Breast epithelium (tissue), 4 donors: ENCODE results near the gene FTCD. TPM values are rescaled to one million over a fixed set of nuclear protein-coding genes. Genes with fewer than 3 reads are reported as not detected.

ENCODE experiments used
- DNase-seq, 2 donors: peaks; one replicate each; pipeline ENCODE4 v3.0.0-alpha.2; 2019; ENCODE audit warnings: low spot score in 2 of 2
- H3K27ac ChIP-seq, 2 donors: fragments of 200-600 bp; sonication (generic) in 1 of 2; one replicate each; pipeline ENCODE4 v1.5.1; 2016 to 2019; ENCODE audit warnings: mild to moderate bottlenecking in 1 of 2
- H3K27me3 ChIP-seq, 2 donors: fragments of 200-600 bp; sonication (generic) in 1 of 2; one replicate each; pipeline versions ENCODE4 v1.5.1 to v1.6.0; 2017 to 2019; ENCODE audit warnings: control low read depth in 1 of 2, mild to moderate bottlenecking in 1 of 2
- H3K36me3 ChIP-seq: fragments of 200-600 bp; one replicate; pipeline ENCODE4 v1.5.1; 2019
- H3K4me1 ChIP-seq, 2 donors: fragments of 200-600 bp; sonication (generic); one replicate each; pipeline ENCODE4 v1.5.1; 2016 to 2019; ENCODE audit warnings: control low read depth in 1 of 2
- H3K4me3 ChIP-seq, 3 donors: fragments of 200-600 bp; sonication (generic); 1 replicate in 2 of 3; 2 replicates in 1 of 3; pipeline ENCODE4 v1.5.1; 2016 to 2019; ENCODE audit warnings: mild to moderate bottlenecking in 3 of 3, moderate library complexity in 2 of 3
- H3K9me3 ChIP-seq, 2 donors: fragments of 200-600 bp; sonication (generic) in 1 of 2; one replicate each; pipeline ENCODE4 v1.5.1; 2016 to 2019; ENCODE audit warnings: control low read depth in 1 of 2
- POLR2A ChIP-seq: fragments of 450-650 bp; IDR thresholded peaks from one replicate; pipeline ENCODE4 v1.6.1; 2016; ENCODE audit warnings: antibody characterized with exemption, mild to moderate bottlenecking, moderate library complexity
- POLR2AphosphoS5 ChIP-seq, 3 donors: sonication (generic); formaldehyde crosslinking; IDR thresholded peaks; one replicate each; pipeline ENCODE4 v1.6.1; 2017; ENCODE audit warnings: antibody characterized with exemption in 3 of 3
- intact Hi-C: fragments of 100-400 bp; cut with DNase I; formaldehyde crosslinking; loops from one replicate; pipeline ENCODE4 v1.15.1; 2023; ENCODE audit warnings: low total_unique reads
- total RNA-seq, 3 donors: library from RNA; depleted of rRNA; stranded (reverse); fragments of >200 nt; gene quantifications; one replicate each; pipeline ENCODE4 v1.1.0, GENCODE V29; 2016
- TF ChIP-seq, protein P1 (sequence below), 3 donors: fragments of 450-650 bp; IDR thresholded peaks; one replicate each; pipeline ENCODE4 v1.5.1; 2016 to 2017; ENCODE audit warnings: antibody characterized with exemption in 3 of 3, mild to moderate bottlenecking in 3 of 3, moderate library complexity in 3 of 3

FTCD gene
- total RNA-seq, 3 donors from 2014 or later: 0.59 TPM; not detected in 2

DNA sequence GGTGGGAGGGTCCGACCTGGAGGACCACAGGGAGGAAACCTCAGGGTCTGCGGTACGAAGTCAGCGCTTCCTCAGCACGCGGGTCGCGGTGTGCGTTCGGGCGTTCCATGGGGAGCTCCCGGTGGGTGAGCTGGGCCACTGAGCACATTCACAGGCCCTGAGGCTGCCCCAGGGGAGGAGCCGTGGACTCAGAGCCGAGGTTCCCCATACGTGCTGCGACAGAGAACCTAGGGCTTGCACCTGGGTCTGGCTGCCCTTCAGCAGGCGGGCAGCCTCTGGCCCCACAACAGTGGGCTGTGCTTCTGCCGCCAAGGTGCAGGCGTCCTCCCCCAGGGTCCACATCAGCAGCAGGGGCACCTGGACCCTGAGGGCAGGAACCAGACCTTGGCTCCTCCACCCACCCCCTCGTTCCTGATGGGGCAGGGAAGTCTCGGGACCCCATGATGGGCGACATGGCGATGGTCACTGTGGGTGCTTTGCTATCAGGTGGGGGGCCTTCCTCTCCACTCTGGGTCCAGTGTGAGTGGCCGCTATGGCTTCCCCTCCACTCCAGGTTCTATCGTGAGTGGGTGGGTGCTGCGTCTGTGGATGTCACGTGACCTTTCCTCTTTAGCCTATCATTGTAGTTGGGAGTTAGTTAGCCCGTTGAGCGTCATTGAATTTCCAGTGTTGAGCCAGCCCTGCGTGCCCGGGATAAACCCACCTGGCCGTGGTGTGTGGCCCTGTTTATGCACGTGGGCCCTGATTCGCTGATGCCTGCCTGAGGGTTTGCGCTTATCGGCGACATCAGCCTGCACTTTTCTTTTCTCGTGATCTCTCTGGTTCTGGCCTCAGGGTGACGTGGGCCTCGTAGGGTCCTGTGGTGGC is 27.9 kb downstream of the FTCD start:
- peak overlapping the region in 1 of 2 donors; percentile 43 for H3K27ac ChIP-seq
- H3K9me3 ChIP-seq: no peaks in the 10 kb centered on the region
- no peaks in the 10 kb centered on the region for H3K4me1 ChIP-seq
- no peak overlapping the region for H3K4me3 ChIP-seq
- H3K27me3 ChIP-seq: no peaks in the 10 kb centered on the region
- TF ChIP-seq, protein P1, sequence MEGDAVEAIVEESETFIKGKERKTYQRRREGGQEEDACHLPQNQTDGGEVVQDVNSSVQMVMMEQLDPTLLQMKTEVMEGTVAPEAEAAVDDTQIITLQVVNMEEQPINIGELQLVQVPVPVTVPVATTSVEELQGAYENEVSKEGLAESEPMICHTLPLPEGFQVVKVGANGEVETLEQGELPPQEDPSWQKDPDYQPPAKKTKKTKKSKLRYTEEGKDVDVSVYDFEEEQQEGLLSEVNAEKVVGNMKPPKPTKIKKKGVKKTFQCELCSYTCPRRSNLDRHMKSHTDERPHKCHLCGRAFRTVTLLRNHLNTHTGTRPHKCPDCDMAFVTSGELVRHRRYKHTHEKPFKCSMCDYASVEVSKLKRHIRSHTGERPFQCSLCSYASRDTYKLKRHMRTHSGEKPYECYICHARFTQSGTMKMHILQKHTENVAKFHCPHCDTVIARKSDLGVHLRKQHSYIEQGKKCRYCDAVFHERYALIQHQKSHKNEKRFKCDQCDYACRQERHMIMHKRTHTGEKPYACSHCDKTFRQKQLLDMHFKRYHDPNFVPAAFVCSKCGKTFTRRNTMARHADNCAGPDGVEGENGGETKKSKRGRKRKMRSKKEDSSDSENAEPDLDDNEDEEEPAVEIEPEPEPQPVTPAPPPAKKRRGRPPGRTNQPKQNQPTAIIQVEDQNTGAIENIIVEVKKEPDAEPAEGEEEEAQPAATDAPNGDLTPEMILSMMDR (IDR thresholded peaks at IDR 0.05): no peak
- no peak for TF ChIP-seq POLR2A
- no peak for TF ChIP-seq POLR2AphosphoS5 (IDR thresholded peaks at IDR 0.05)
- peak in 1 of 2 donors; percentile 24 for DNase-seq
- intact Hi-C loops: no loop called here
- no peaks in the 10 kb centered on the region for H3K36me3 ChIP-seq

DNA sequence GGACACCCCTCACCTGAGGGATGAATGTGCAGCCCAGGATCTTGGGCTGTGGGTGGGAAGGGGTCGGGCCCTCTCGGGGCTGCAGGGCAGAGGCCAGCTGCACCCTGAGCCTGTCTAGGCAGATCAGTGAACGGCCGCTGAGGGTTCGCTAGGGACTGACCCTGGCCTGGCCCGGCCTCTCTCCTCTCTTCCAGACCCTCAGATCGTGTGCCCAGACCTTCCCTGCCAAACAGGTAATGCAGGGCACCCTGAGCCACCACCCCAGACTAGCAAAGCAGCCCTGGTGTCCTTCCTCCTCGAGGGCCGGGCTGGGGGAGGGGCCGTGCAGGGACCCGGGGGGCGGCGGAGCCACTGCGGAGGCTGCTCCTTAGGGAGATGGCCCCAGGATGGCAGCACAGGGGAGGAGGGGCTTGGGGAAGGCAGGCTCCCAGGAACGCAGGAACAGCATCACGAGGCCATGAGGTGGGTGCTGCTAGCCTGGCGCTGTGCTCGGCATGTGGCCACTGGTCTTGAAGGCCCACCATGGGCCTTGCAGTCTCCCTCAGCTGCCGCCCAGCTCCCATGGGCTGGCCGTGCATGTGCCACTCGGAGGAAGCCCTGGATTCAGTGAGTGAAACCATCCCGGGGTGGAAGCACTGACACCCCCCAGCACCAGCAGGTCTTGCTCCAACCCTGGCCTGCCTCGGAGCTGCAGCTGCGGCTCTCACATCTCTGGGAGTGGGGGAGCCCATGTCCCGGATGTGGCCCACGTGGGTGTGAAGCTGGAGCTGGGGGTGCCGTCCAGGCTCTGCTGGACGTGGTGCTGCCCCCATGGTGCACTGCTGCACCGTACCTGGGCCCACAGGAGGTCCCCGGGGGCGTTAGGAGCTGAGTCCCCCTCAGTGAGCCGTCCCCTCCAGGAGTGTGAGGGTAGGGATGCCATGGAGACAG is 28.8 kb downstream of the FTCD start:
- no peak for TF ChIP-seq POLR2A
- TF ChIP-seq, protein P1 (IDR thresholded peaks at IDR 0.05): no peak
- no peak for TF ChIP-seq POLR2AphosphoS5 (IDR thresholded peaks at IDR 0.05)
- DNase-seq: peak in 1 of 2 donors; percentile 44
- Histone ChIP-seq H3K4me3 (no peak overlapping the region), H3K27me3 (no peaks in the 10 kb centered on the region), H3K27ac (peak overlapping the region in 1 of 2 donors; percentile 43), H3K4me1 (no peaks in the 10 kb centered on the region), H3K36me3 (no peaks in the 10 kb centered on the region), H3K9me3 (no peaks in the 10 kb centered on the region)
- intact Hi-C loops: no loop called here

DNA sequence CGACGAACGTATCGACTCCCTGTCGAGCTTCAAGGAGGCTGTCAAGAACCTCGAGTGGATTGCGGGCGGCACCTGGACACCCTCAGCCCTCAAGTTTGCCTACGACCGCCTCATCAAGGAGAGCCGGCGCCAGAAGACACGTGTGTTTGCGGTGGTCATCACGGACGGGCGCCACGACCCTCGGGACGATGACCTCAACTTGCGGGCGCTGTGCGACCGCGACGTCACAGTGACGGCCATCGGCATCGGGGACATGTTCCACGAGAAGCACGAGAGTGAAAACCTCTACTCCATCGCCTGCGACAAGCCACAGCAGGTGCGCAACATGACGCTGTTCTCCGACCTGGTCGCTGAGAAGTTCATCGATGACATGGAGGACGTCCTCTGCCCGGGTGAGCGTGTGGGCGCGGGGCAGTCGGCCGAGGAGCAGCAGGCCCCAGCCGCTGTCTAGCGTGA is 29.5 kb downstream of the FTCD start:
- no peaks in the 10 kb centered on the region for H3K4me1 ChIP-seq
- no peak overlapping the region for H3K4me3 ChIP-seq
- no peak overlapping the region for H3K27ac ChIP-seq
- no peaks in the 10 kb centered on the region for H3K36me3 ChIP-seq
- intact Hi-C loops: no loop called here
- no peaks in the 10 kb centered on the region for H3K9me3 ChIP-seq
- TF ChIP-seq POLR2AphosphoS5 (IDR thresholded peaks at IDR 0.05): no peak
- no peak for TF ChIP-seq POLR2A
- TF ChIP-seq, protein P1 (IDR thresholded peaks at IDR 0.05): no peak
- no peaks in the 10 kb centered on the region for H3K27me3 ChIP-seq
- DNase-seq: no peak

DNA sequence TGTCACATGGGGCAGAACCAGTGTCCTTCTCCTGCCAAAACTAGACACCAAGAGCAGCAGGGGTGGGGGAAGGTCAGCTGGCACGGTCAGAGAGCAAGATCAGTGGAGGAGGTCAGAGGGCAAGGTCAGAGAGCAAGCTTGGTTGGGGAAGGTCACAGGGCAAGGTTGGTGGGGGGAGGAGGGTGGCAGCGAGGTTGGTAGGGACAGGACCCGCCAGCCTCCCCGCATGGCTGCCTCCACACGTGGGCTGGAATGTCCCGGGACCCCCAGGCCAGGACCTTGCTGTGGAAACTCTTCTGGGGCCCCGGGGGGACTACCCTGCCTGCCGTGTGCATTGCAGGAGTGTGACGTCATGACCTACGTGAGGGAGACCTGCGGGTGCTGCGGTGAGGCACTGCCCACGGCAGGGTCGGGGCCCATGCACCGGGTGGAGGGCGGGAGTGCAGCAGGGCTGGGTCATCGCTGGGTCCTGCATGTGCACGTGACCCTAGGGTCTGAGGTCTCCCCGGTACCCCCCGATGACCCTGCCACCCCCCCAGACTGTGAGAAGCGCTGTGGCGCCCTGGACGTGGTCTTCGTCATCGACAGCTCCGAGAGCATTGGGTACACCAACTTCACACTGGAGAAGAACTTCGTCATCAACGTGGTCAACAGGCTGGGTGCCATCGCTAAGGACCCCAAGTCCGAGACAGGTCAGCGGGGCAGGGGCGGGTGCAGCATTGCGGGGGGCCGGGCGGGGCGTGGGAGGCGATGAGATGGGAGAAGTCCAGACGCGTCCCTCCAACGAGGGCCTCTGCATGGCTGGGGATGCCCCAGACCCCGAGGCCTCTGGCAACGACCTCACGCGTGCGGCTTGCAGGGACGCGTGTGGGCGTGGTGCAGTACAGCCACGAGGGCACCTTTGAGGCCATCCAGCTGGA is 30.2 kb downstream of the FTCD start:
- Histone ChIP-seq H3K4me1 (no peaks in the 10 kb centered on the region), H3K27ac (peak overlapping the region in 1 of 2 donors; percentile 43), H3K36me3 (no peaks in the 10 kb centered on the region), H3K27me3 (no peaks in the 10 kb centered on the region), H3K9me3 (no peaks in the 10 kb centered on the region), H3K4me3 (no peak overlapping the region)
- intact Hi-C loops: no loop called here
- peak in 1 of 2 donors; percentile 48 for DNase-seq
- no peak for TF ChIP-seq POLR2AphosphoS5 (IDR thresholded peaks at IDR 0.05)
- TF ChIP-seq POLR2A: no peak
- TF ChIP-seq, protein P1 (IDR thresholded peaks at IDR 0.05): no peak
